ENCODE measurements around the gene SMYD5.

Gene SMYD5

GRCh38 chr2:73238976-73239375 is 24.9 kb downstream of the SMYD5 start:
- no peak for DNase-seq (ENCODE audit: low read depth in 2 of 2)

DNA sequence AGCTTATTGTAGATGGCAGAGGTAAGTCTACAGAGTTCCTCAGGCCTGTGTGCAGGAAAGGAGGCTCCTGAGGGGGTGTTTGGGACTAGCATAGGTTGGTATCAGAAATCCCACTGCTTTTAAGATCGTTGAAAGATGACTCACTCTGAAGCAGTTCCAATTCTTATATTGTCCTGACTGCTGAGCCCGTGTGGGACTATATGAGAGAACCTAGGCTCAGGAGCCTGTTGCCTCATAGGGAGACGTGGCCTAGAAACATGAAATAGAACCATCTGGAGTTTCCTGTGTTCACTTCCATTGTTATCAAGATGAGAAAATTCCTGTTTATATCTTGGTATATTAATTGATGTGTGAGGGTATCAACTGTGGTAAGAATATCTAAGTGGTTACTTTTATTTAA is 25.7 kb downstream of the SMYD5 start:
- DNase-seq (ENCODE audit: low read depth in 2 of 2), result no peak

- no peak for DNase-seq (ENCODE audit: low read depth in 2 of 2)
Measured at GRCh38 chr2:73243884-73244570, 30.0 kb downstream of the SMYD5 start.

GRCh38 chr2:73244580-73244979 is 30.5 kb downstream of the SMYD5 start:
- DNase-seq (ENCODE audit: low read depth in 2 of 2), result no peak

DNA sequence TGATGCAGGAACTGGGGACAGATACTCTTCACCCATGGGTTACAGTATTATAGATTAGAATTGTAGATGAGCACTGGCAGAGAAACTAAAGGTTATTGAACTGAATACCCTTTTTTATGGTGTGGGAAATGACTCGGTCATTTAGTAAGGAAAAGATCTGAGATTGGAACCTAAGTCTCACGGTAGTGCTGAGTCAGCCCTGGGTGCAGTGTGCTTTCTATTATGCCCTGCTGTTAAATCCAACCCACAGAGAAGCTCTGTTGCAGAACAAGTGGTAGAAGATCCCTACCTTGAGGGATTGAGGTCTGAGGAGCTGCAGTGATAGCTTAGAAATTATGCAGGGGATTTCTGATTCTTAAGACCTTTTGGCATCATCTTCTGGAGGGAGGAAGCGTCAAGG is 32.8 kb downstream of the SMYD5 start:
- DNase-seq (ENCODE audit: low read depth in 2 of 2), result no peak

DNA sequence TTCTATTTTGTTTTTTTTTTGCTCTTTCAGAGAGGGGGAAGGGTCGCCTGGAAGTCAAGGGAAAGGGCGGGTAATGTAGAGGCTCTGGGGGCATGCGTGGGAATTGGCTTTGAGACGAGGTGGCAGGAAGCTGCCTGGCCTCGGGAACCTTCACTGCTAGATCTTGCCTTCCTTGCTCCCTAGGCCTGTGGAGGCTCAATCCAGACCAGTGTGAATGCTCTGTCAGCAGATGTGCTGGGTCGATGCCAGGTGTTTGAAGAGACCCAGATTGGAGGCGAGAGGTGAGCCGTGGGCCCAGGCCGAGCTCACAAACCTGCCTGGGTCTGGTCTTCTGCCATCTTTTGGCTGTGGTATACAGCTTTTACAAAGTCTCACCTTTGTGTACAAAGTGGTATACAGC is 35.6 kb downstream of the SMYD5 start:
- DNase-seq (ENCODE audit: low read depth in 2 of 2), result no peak

DNA sequence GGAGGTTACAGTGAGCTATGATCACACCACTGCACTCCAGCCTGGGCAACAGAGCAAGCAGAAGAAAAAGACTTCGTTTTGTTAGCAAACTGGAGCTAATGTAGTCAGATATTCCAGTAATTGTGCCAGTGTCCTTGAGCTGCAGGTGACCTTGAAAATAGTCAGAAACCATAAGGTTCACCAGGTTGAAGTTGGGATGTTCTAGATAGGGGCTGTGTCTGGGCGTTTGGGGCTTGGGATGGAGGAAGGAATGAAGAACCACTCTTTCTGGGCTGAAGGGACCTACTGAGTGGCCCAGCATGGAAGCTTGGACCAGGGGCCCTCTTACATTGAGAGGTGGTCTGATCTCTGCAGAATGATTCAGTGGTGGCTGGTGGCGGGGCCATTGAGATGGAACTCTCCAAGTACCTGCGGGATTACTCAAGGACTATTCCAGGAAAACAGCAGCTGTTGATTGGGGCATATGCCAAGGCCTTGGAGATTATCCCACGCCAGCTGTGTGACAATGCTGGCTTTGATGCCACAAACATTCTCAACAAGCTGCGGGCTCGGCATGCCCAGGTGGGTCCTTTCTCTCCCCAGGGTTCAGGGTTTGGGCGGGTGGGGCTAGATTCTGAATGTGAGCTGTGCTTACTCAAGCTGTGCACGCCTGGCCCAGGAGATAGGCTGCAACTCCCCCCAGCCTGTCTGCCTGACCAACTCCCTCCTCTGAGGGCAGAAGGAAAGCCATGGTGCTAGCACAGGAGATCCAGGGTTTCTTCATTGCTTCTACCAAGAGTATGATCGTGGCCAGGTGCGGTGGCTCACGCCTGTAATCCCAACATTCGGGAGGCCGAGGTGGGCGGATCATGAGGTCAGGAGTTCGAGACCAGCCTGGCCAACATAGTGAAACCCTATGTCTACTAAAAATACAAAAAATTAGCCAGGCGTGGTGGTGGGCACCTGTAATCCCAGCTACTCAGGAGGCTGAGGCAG is 37.1 kb downstream of the SMYD5 start:
- no peak for DNase-seq (ENCODE audit: low read depth in 2 of 2)

DNA sequence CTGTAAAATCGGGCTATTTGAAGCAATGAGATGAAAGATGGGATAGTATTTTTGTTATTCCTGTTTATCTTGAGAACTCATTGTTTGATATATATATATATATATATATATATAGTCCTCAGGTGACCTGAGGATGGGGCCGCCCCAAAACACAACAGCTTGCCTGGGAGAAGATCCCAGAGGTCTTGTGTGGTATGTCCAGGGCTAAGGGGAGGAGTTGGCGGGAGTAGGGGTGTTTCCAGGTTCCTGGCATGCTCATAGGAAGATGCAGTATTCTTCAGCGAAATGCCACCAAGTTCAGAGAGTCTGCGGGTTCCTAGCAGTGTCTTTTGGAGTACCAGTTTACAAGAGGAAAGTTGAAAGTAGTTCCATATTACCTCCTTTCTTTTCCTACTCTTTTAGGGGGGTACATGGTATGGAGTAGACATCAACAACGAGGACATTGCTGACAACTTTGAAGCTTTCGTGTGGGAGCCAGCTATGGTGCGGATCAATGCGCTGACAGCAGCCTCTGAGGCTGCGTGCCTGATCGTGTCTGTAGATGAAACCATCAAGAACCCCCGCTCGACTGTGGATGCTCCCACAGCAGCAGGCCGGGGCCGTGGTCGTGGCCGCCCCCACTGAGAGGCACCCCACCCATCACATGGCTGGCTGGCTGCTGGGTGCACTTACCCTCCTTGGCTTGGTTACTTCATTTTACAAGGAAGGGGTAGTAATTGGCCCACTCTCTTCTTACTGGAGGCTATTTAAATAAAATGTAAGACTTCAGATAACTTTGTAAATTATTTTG is 38.4 kb downstream of the SMYD5 start:
- DNase-seq (ENCODE audit: low read depth in 2 of 2), result no peak

- DNase-seq (ENCODE audit: low read depth in 2 of 2), result no peak
Measured at GRCh38 chr2:73253400-73253799, 39.4 kb downstream of the SMYD5 start.

GRCh38 chr2:73253901-73254300 is 39.9 kb downstream of the SMYD5 start:
- DNase-seq (ENCODE audit: low read depth in 2 of 2), result no peak

- no peak for DNase-seq (ENCODE audit: low read depth in 2 of 2)
Measured at GRCh38 chr2:73254343-73255006, 40.4 kb downstream of the SMYD5 start.

- DNase-seq (ENCODE audit: low read depth in 2 of 2), result no peak
Measured at GRCh38 chr2:73255007-73255644, 41.1 kb downstream of the SMYD5 start.

GRCh38 chr2:73255907-73256617 is 42.0 kb downstream of the SMYD5 start:
- no peak for DNase-seq (ENCODE audit: low read depth in 2 of 2)

GRCh38 chr2:73256618-73256922 is 42.5 kb downstream of the SMYD5 start:
- no peak for DNase-seq (ENCODE audit: low read depth in 2 of 2)

- DNase-seq (ENCODE audit: low read depth in 2 of 2), result no peak
Measured at GRCh38 chr2:73257021-73257420, 43.0 kb downstream of the SMYD5 start.

- no peak for DNase-seq (ENCODE audit: low read depth in 2 of 2)
Measured at GRCh38 chr2:73257425-73258125, 43.5 kb downstream of the SMYD5 start.

- no peak for DNase-seq (ENCODE audit: low read depth in 2 of 2)
Measured at GRCh38 chr2:73258186-73258912, 44.3 kb downstream of the SMYD5 start.

DNA sequence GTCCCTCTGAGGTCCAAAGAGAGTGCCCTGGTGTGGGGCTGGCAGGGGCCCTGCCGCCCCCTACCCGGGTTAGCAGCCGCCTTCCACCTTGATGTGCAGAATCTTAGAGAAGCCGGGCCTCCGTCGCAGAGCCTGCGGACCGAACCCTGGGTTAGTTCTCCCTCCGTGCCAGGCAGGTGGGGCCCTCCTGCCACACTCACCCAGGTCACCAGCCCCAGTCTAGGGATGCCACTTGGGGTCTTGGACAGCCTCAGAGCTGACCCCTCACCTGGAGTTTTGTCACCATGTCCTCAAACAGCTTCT is 44.8 kb downstream of the SMYD5 start:
- DNase-seq (ENCODE audit: low read depth in 2 of 2), result no peak

- DNase-seq (ENCODE audit: low read depth in 2 of 2), result no peak
Measured at GRCh38 chr2:73259276-73259675, 45.2 kb downstream of the SMYD5 start.
